Measurements from ENCODE around the gene CPLX1. TPM values are rescaled to one million over a fixed set of nuclear protein-coding genes. Genes with fewer than 3 reads are reported as not detected.
"Not testable (repeated sequence)": the region's sequence is repeated elsewhere in the genome, so short reads cannot be mapped to it uniquely, and the experiment has no call there.

CPLX1 gene
- total and polyA plus RNA-seq, 4 donors = 5.3 to 117 (median 64.6) TPM

DNA sequence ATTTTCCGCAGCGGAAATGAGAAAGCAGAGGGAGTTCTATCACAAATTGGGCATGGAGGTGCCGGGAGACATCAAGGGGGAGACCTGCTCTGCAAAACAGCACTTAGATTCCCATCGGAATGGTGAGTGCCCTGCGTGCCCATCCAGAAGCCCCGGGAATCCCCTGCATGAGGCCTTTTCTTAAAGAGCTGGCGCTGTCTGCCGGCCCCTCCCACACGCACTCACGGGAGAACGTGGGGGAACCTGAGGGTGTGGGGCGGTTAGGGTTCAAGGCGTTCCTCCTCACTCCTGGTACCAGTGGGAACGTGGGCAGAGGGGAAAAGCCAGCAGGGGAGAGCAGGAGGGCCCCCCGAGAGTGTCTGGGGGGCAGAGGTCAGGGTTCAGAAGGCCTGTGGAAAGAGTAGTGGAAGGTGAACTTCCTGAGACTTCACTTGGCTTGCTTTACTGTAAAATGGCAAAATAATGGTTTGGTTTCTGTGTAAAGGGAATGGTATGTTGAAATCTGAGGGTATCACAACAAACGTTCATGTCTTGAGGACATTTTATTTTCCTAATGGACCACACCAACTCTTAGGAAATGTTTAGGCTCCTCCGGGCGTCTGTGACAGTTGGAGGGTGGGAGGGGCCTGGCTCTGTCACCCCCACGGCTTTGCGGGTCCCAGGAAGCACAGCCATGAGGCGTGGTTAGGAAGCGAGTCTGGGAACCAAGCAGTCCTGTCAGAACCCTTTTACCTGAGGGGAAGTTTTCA lies 82.3 kb downstream of the CPLX1 start:
- 82% methylated on average over 21 of the region's 22 CpGs for WGBS (ENCODE audit: insufficient coverage)
- Histone ChIP-seq H3K27ac (ENCODE audit: low read depth, low read length) (no peak overlapping the region), H3K9me3 (ENCODE audit: control insufficient read depth, insufficient read depth, low read length) (no peaks in the 10 kb centered on the region), H3K27me3 (ENCODE audit: control insufficient read depth, insufficient read depth, low read length) (no peaks in the 10 kb centered on the region), H3K36me3 (ENCODE audit: control insufficient read depth, insufficient read depth, low read length) (peaks cover 69% of the 10 kb centered on the region), H3K4me1 (ENCODE audit: control insufficient read depth, insufficient read depth, low read length) (no peaks in the 10 kb centered on the region), H3K4me3 (ENCODE audit: low read depth, low read length) (no peak overlapping the region)
- DNase-seq (ENCODE audit: low read depth in 4 of 6, low spot score in 6 of 6) = no peak

DNA sequence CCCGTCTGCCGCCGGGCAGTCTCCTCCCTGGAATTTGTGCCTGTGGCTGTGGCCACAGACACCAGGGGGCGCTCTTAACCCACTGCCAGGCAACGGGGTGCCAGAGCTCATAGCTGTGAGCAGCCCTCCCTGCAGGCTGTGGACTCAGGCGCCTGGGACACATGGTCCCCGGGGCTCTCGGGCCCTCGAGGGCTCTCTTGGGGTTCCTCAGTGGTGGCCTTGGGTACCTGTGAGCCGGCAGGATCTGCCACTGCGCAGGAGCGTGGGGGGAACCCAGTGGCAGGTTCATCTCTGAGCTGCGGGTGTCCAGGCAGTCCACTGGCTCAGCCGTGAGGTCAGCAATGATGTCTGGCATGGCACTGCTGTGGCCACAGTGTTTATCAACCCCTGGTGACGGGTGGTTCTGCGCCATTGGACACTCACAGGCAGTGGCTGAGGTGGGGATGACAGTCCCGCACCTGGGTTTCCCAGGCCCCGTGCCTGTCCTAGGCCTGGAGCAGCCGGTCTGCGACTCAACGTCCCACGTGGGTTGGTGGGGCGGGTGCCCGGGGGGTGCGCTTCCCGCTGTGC lies 83.1 kb downstream of the CPLX1 start:
- H3K36me3 ChIP-seq (ENCODE audit: control insufficient read depth, insufficient read depth, low read length) = peaks cover 69% of the 10 kb centered on the region
- no peaks in the 10 kb centered on the region for H3K9me3 ChIP-seq (ENCODE audit: control insufficient read depth, insufficient read depth, low read length)
- H3K27ac ChIP-seq (ENCODE audit: low read depth, low read length) = no peak overlapping the region
- no peak overlapping the region for H3K4me3 ChIP-seq (ENCODE audit: low read depth, low read length)
- H3K27me3 ChIP-seq (ENCODE audit: control insufficient read depth, insufficient read depth, low read length) = no peaks in the 10 kb centered on the region
- WGBS (ENCODE audit: insufficient coverage) = 76% methylated on average over 24 of the region's 26 CpGs
- peak in 2 of 6 donors; percentile 46 to 52 for DNase-seq (ENCODE audit: low read depth in 4 of 6, low spot score in 6 of 6)
- no peaks in the 10 kb centered on the region for H3K4me1 ChIP-seq (ENCODE audit: control insufficient read depth, insufficient read depth, low read length)

DNA sequence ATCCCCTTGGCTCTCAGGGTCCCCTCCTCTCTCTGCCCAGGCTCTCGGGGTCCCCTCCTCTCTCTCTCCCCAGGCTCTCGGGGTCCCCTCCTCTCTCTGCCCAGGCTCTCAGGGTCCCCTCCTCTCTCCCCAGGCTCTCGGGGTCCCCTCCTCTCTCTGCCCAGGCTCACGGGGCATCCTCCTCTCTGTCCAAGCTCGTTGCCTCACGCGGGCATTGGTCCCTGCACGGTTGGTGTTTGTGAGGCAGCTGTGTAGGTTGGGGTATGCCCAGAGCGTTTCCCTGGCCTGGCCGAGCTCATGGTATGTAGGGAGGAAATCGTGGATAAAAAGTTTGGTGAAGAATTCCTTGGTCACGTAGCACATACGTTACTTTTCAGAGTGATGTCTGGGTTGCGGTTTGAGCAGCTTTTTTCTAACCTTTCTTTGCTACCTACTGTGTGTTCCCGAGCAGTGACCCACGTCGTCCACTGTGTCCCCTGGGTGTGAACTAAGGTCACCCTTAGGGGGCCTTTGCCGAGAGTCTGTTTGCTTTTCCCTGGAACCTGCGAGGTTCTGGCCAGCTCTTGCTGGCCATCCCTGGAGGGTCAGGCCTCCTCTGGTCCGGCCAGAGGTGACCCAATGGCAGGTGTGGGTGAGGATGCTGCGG lies 83.7 kb downstream of the CPLX1 start:
- Histone ChIP-seq H3K9me3 (ENCODE audit: control insufficient read depth, insufficient read depth, low read length) (no peaks in the 10 kb centered on the region), H3K4me3 (ENCODE audit: low read depth, low read length) (no peak overlapping the region), H3K36me3 (ENCODE audit: control insufficient read depth, insufficient read depth, low read length) (peaks cover 70% of the 10 kb centered on the region), H3K4me1 (ENCODE audit: control insufficient read depth, insufficient read depth, low read length) (no peaks in the 10 kb centered on the region), H3K27me3 (ENCODE audit: control insufficient read depth, insufficient read depth, low read length) (no peaks in the 10 kb centered on the region), H3K27ac (ENCODE audit: low read depth, low read length) (no peak overlapping the region)
- 81% methylated on average over 17 of the region's 21 CpGs for WGBS (ENCODE audit: insufficient coverage)
- no peak for DNase-seq (ENCODE audit: low read depth in 4 of 6, low spot score in 6 of 6)

DNA sequence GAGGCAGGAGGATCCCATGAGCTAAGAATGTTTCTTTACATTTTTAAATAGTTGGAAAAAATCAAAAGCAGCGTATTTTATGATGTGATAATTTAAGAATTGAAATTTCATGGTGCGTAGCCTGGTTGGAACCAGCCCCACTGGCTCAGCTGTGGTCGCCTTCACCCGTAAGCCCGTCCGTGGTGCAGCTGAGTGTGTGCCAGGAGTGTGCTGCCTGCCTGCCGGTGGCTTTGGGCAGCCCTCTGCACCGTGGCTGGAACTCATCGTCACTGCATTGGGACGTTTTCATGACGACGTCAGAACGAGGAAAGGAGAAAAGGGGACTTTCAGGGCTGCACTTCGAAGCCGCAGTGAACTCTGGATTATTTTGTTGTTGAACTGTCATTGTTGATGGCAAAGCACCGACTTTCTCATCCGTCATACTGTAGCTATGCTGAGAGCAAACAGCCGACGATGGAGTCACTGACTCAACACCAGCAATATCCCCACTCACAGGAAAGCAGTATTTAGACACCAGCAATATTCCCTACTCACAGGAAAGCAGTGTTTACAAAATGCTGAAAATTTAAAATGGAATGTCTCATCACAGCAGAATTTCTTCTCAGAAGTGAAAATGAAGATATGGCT lies 85.2 kb downstream of the CPLX1 start:
- DNase-seq (ENCODE audit: low read depth in 4 of 6, low spot score in 6 of 6) = no peak
- Histone ChIP-seq H3K4me1 (ENCODE audit: control insufficient read depth, insufficient read depth, low read length) (no peaks in the 10 kb centered on the region), H3K4me3 (ENCODE audit: low read depth, low read length) (no peak overlapping the region), H3K27me3 (ENCODE audit: control insufficient read depth, insufficient read depth, low read length) (no peaks in the 10 kb centered on the region), H3K36me3 (ENCODE audit: control insufficient read depth, insufficient read depth, low read length) (peaks cover 85% of the 10 kb centered on the region), H3K27ac (ENCODE audit: low read depth, low read length) (no peak overlapping the region), H3K9me3 (ENCODE audit: control insufficient read depth, insufficient read depth, low read length) (no peaks in the 10 kb centered on the region)
- 84% methylated on average over 12 of the region's 19 CpGs for WGBS (ENCODE audit: insufficient coverage)

DNA sequence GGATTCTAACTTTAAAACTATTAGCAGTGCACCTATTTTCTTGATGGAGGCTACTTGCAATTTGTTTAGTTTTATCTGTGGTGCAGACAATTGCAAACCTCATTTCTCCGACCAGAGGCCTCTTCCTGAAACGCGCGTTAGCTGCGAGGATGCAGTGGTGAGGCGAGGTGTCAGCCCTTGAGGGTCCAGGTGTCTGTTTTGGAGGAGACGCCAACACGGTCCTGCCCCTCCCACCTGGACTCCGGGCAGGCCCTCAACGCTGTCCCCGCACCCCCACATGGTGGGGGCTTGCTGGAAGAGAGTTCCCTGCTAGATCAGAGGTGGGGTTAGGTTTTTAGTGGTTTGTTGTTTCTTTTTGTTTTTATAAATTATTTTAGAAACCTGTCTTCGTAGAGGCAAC lies 85.9 kb downstream of the CPLX1 start:
- peaks cover 93% of the 10 kb centered on the region for H3K36me3 ChIP-seq (ENCODE audit: control insufficient read depth, insufficient read depth, low read length)
- H3K27ac ChIP-seq (ENCODE audit: low read depth, low read length) = no peak overlapping the region
- no peaks in the 10 kb centered on the region for H3K4me1 ChIP-seq (ENCODE audit: control insufficient read depth, insufficient read depth, low read length)
- 92% methylated on average over 12 of the region's 12 CpGs for WGBS (ENCODE audit: insufficient coverage)
- no peaks in the 10 kb centered on the region for H3K9me3 ChIP-seq (ENCODE audit: control insufficient read depth, insufficient read depth, low read length)
- no peak for DNase-seq (ENCODE audit: low read depth in 4 of 6, low spot score in 6 of 6)
- no peaks in the 10 kb centered on the region for H3K27me3 ChIP-seq (ENCODE audit: control insufficient read depth, insufficient read depth, low read length)
- H3K4me3 ChIP-seq (ENCODE audit: low read depth, low read length) = no peak overlapping the region

DNA sequence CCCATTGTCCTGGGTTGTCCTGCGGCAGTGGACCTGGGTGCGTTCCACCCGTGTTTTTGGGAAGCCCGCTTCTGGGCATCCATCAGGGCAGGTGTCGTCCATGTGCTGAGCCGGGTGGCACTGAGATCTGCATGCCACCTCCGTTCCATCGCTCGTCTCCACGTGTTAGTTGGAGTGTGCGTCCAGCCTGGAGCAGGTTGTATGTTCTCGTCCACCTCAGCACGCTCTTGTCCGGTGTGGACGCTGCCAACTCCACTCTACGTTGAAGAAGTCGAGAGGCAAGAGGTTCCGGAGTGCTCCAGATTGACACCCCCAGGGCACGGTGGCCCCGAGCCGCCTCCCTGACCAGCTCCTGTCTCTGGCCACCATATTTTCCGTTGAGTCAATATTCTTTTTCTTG lies 86.4 kb downstream of the CPLX1 start:
- no peaks in the 10 kb centered on the region for H3K27me3 ChIP-seq (ENCODE audit: control insufficient read depth, insufficient read depth, low read length)
- no peak overlapping the region for H3K27ac ChIP-seq (ENCODE audit: low read depth, low read length)
- no peak overlapping the region for H3K4me3 ChIP-seq (ENCODE audit: low read depth, low read length)
- peaks cover 97% of the 10 kb centered on the region for H3K36me3 ChIP-seq (ENCODE audit: control insufficient read depth, insufficient read depth, low read length)
- H3K9me3 ChIP-seq (ENCODE audit: control insufficient read depth, insufficient read depth, low read length) = no peaks in the 10 kb centered on the region
- 98% methylated on average over 21 of the region's 22 CpGs for WGBS (ENCODE audit: insufficient coverage)
- no peak for DNase-seq (ENCODE audit: low read depth in 4 of 6, low spot score in 6 of 6)
- no peaks in the 10 kb centered on the region for H3K4me1 ChIP-seq (ENCODE audit: control insufficient read depth, insufficient read depth, low read length)

DNA sequence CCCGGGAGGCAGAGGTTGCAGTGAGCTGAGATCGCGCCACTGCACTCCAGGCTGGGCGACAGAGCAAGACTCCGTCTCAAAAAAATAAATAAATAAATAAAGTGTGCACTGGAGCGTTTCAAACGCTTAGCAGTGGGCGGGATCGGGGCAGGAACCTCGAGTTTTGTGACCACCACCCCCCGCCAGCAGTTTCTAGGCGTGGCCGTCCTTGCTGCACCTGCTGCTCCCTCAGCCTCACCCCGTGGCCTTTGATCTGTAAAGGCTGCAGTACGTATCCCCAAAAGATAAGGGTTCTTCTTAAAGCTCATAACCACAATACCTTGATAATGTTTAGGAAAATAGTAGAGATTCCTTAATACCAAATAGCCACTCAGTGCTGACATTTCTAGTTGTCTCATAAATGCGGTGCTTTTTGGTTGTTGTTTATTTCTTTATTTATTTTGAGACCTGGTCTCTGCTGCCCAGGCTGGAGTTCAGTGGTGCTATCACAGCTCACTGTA lies 87.1 kb downstream of the CPLX1 start:
- Histone ChIP-seq H3K27ac (ENCODE audit: low read depth, low read length) (no peak overlapping the region), H3K9me3 (ENCODE audit: control insufficient read depth, insufficient read depth, low read length) (no peaks in the 10 kb centered on the region), H3K27me3 (ENCODE audit: control insufficient read depth, insufficient read depth, low read length) (no peaks in the 10 kb centered on the region), H3K4me1 (ENCODE audit: control insufficient read depth, insufficient read depth, low read length) (no peaks in the 10 kb centered on the region), H3K36me3 (ENCODE audit: control insufficient read depth, insufficient read depth, low read length) (peaks cover 97% of the 10 kb centered on the region), H3K4me3 (ENCODE audit: low read depth, low read length) (no peak overlapping the region)
- 75% methylated on average over 8 of the region's 16 CpGs for WGBS (ENCODE audit: insufficient coverage)
- no peak for DNase-seq (ENCODE audit: low read depth in 4 of 6, low spot score in 6 of 6)

DNA sequence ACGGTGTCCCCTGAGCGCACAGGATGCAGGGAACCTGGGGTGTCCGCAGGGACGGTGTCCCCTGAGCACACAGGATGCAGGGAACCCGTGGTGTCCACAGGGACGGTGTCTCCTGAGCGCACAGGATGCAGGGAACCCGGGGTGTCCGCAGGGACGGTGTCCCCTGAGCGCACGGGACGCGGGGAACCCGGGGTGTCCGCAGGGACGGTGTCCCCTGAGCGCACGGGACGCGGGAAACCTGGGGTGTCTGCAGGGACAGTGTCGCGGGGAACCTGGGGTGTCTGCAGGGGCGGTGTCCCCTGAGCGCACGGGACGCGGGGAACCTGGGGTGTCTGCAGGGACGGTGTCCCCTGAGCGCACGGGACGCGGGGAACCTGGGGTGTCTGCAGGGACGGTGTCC lies 89.4 kb downstream of the CPLX1 start:
- H3K9me3 ChIP-seq (ENCODE audit: control insufficient read depth, insufficient read depth, low read length); DNase-seq (ENCODE audit: low read depth in 4 of 6, low spot score in 6 of 6); H3K4me3 ChIP-seq (ENCODE audit: low read depth, low read length); H3K4me1 ChIP-seq (ENCODE audit: control insufficient read depth, insufficient read depth, low read length); H3K27me3 ChIP-seq (ENCODE audit: control insufficient read depth, insufficient read depth, low read length); H3K27ac ChIP-seq (ENCODE audit: low read depth, low read length): not testable (repeated sequence)
- H3K36me3 ChIP-seq (ENCODE audit: control insufficient read depth, insufficient read depth, low read length) = peaks cover 96% of the 10 kb centered on the region
- whole genome bisulfite sequencing (ENCODE audit: insufficient coverage) = 95% methylated on average over 17 of the region's 34 CpGs

DNA sequence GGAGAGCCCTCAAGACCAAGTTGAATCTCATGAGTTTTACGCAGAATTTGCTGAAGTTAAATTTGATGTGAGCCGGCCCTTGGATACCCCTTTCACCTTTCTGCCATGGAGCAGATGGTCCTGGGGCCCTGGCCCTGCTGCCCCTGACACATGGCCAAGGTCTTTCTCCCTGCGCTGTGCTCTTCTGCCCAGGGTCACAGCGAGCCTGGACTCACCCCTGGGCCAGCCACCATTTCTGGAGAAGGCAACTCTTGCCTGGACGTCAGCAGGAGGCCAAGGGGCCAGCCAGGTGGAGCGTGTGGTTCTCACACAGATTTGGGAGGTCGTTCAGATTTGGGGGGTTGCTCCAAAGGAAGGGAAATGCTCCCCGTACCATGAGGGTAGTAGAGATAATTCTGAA lies 90.3 kb downstream of the CPLX1 start:
- Histone ChIP-seq H3K27ac (ENCODE audit: low read depth, low read length) (no peak overlapping the region), H3K36me3 (ENCODE audit: control insufficient read depth, insufficient read depth, low read length) (peaks cover 97% of the 10 kb centered on the region), H3K9me3 (ENCODE audit: control insufficient read depth, insufficient read depth, low read length) (no peaks in the 10 kb centered on the region), H3K4me1 (ENCODE audit: control insufficient read depth, insufficient read depth, low read length) (no peaks in the 10 kb centered on the region), H3K27me3 (ENCODE audit: control insufficient read depth, insufficient read depth, low read length) (no peaks in the 10 kb centered on the region), H3K4me3 (ENCODE audit: low read depth, low read length) (no peak overlapping the region)
- WGBS (ENCODE audit: insufficient coverage) = 98% methylated on average over 8 of the region's 8 CpGs
- no peak for DNase-seq (ENCODE audit: low read depth in 4 of 6, low spot score in 6 of 6)

Measured in spinal cord (tissue), 10 donors.